ENCODE data around the gene GALNT1.

Gene GALNT1

GRCh38 chr18:35616664-35617423 lies 35.3 kb downstream of the GALNT1 start:
- H3K27me3 ChIP-seq (replicated peaks; ENCODE audit: control insufficient read depth, insufficient read depth, low read length): no peaks in the 10 kb centered on the region
- no peaks in the 10 kb centered on the region for H3K36me3 ChIP-seq (ENCODE audit: control insufficient read depth, insufficient read depth, low read length)
- DNase-seq (ENCODE audit: extremely low read depth, insufficient read length): peak; percentile 66
- TF ChIP-seq, protein P1, sequence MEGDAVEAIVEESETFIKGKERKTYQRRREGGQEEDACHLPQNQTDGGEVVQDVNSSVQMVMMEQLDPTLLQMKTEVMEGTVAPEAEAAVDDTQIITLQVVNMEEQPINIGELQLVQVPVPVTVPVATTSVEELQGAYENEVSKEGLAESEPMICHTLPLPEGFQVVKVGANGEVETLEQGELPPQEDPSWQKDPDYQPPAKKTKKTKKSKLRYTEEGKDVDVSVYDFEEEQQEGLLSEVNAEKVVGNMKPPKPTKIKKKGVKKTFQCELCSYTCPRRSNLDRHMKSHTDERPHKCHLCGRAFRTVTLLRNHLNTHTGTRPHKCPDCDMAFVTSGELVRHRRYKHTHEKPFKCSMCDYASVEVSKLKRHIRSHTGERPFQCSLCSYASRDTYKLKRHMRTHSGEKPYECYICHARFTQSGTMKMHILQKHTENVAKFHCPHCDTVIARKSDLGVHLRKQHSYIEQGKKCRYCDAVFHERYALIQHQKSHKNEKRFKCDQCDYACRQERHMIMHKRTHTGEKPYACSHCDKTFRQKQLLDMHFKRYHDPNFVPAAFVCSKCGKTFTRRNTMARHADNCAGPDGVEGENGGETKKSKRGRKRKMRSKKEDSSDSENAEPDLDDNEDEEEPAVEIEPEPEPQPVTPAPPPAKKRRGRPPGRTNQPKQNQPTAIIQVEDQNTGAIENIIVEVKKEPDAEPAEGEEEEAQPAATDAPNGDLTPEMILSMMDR (IDR thresholded peaks at IDR 0.05; ENCODE audit: insufficient read depth, low read length, poor library complexity, severe bottlenecking): no peak
- H3K4me3 ChIP-seq (replicated peaks; ENCODE audit: low read depth, low read length): peak overlapping the region; percentile 1; the same call in 1 of the 2 replicates

GRCh38 chr18:35617865-35618264 lies 36.3 kb downstream of the GALNT1 start:
- DNase-seq (ENCODE audit: extremely low read depth, insufficient read length): no peak
- TF ChIP-seq, protein P1 (IDR thresholded peaks at IDR 0.05; ENCODE audit: insufficient read depth, low read length, poor library complexity, severe bottlenecking): no peak
- Histone ChIP-seq H3K27me3 (replicated peaks; ENCODE audit: control insufficient read depth, insufficient read depth, low read length) (no peaks in the 10 kb centered on the region), H3K4me3 (replicated peaks; ENCODE audit: low read depth, low read length) (no peak overlapping the region), H3K36me3 (ENCODE audit: control insufficient read depth, insufficient read depth, low read length) (no peaks in the 10 kb centered on the region)

GRCh38 chr18:35618289-35618688 lies 36.7 kb downstream of the GALNT1 start:
- no peak for DNase-seq (ENCODE audit: extremely low read depth, insufficient read length)
- H3K4me3 ChIP-seq (replicated peaks; ENCODE audit: low read depth, low read length): no peak overlapping the region
- no peaks in the 10 kb centered on the region for H3K36me3 ChIP-seq (ENCODE audit: control insufficient read depth, insufficient read depth, low read length)
- TF ChIP-seq, protein P1 (IDR thresholded peaks at IDR 0.05; ENCODE audit: insufficient read depth, low read length, poor library complexity, severe bottlenecking): no peak
- no peaks in the 10 kb centered on the region for H3K27me3 ChIP-seq (replicated peaks; ENCODE audit: control insufficient read depth, insufficient read depth, low read length)

GRCh38 chr18:35618696-35619095 lies 37.2 kb downstream of the GALNT1 start:
- TF ChIP-seq, protein P1 (IDR thresholded peaks at IDR 0.05; ENCODE audit: insufficient read depth, low read length, poor library complexity, severe bottlenecking): no peak
- Histone ChIP-seq H3K36me3 (ENCODE audit: control insufficient read depth, insufficient read depth, low read length) (no peaks in the 10 kb centered on the region), H3K4me3 (replicated peaks; ENCODE audit: low read depth, low read length) (no peak overlapping the region), H3K27me3 (replicated peaks; ENCODE audit: control insufficient read depth, insufficient read depth, low read length) (no peaks in the 10 kb centered on the region)
- no peak for DNase-seq (ENCODE audit: extremely low read depth, insufficient read length)

GRCh38 chr18:35619464-35619863 lies 37.9 kb downstream of the GALNT1 start:
- Histone ChIP-seq H3K4me3 (replicated peaks; ENCODE audit: low read depth, low read length) (no peak overlapping the region), H3K27me3 (replicated peaks; ENCODE audit: control insufficient read depth, insufficient read depth, low read length) (no peaks in the 10 kb centered on the region), H3K36me3 (ENCODE audit: control insufficient read depth, insufficient read depth, low read length) (no peaks in the 10 kb centered on the region)
- TF ChIP-seq, protein P1 (IDR thresholded peaks at IDR 0.05; ENCODE audit: insufficient read depth, low read length, poor library complexity, severe bottlenecking): no peak
- DNase-seq (ENCODE audit: extremely low read depth, insufficient read length): no peak
